K562 (cell line): ENCODE data around the gene FANCI.

Experiments used
- CTCF ChIP-seq, 3 experiments: IDR thresholded peaks in 2 of 3; conservative IDR thresholded peaks in 1 of 3; 2 replicates each; pipeline ENCODE4 v1.5.1; 2011 to 2012; ENCODE audit warnings: low read length in 3 of 3, mild to moderate bottlenecking in 3 of 3, control low read depth in 2 of 3, improper control_type of control experiment in 1 of 3, inconsistent platforms in 1 of 3, low read depth in 1 of 3, mixed read lengths in 1 of 3, moderate library complexity in 1 of 3; ENCODE audit not compliant: insufficient read depth in 2 of 3
- RBBP5 ChIP-seq: fragments of 200-600 bp; sonication (generic); IDR thresholded peaks from 2 replicates; pipeline ENCODE4 v1.6.1; 2012; ENCODE audit warnings: borderline replicate concordance, mild to moderate bottlenecking, low read length, control low read depth, inconsistent platforms; ENCODE audit not compliant: insufficient read depth, poor library complexity, severe bottlenecking
- ZBTB43 ChIP-seq: sonication (generic); formaldehyde crosslinking; IDR thresholded peaks from 2 replicates; pipeline ENCODE4 v1.8.0; 2023; ENCODE audit warnings: mild to moderate bottlenecking, missing genetic modification reagents

GRCh38 chr15:89325039-89325803 lies 81.4 kb downstream of the FANCI start:
- TF ChIP-seq CTCF (IDR thresholded peaks at IDR 0.05 in 2 of 3, conservative IDR thresholded peaks at IDR 0.05 in 1 of 3; ENCODE audit: insufficient read depth in 2 of 3, low read depth in 1 of 3, low read length in 3 of 3) (no peak), ZBTB43 (CRISPR knock-in tag) (no peak), RBBP5 (no peak)
